Measurements from ENCODE around the gene PODN. TPM values are rescaled to one million over a fixed set of nuclear protein-coding genes. Genes with fewer than 3 reads are reported as not detected.

The PODN gene
- total RNA-seq, 1 donor from 2014 or later: not detected

GRCh38 chr1:53077599-53077965, 15.6 kb downstream of the PODN start:
- Mint-ChIP-seq H3K4me1 (no peaks in the 10 kb centered on the region), H3K9me3 (no peaks in the 10 kb centered on the region), H3K27ac (no peak overlapping the region), H3K4me3 (no peak overlapping the region), H3K27me3 (peaks cover 5% of the 10 kb centered on the region), H3K36me3 (ENCODE audit: low read depth) (no peaks in the 10 kb centered on the region)
- ChIA-PET CTCF (no interaction called here), POLR2A (no interaction called here)
- ATAC-seq (ENCODE audit: low read depth) (no peak), DNase-seq (no peak)
- TF ChIP-seq CTCF (IDR thresholded peaks at IDR 0.05): no peak
- intact Hi-C loops (cut with micrococcal nuclease): no loop called here

- POLR2A ChIA-PET: no interaction called here
- Mint-ChIP-seq H3K9me3 (no peaks in the 10 kb centered on the region), H3K27ac (no peak overlapping the region), H3K27me3 (peaks cover 5% of the 10 kb centered on the region), H3K4me1 (no peaks in the 10 kb centered on the region), H3K36me3 (ENCODE audit: low read depth) (no peaks in the 10 kb centered on the region), H3K4me3 (no peak overlapping the region)
- intact Hi-C loops (cut with micrococcal nuclease): no loop called here
- no peak for TF ChIP-seq CTCF (IDR thresholded peaks at IDR 0.05)
- DNase-seq (no peak), ATAC-seq (ENCODE audit: low read depth) (no peak)
- CTCF ChIA-PET: no interaction called here
Observed at GRCh38 chr1:53078333-53079101, 16.5 kb downstream of the PODN start.

GRCh38 chr1:53079251-53079650, 17.2 kb downstream of the PODN start:
- no peak overlapping the region for H3K27ac Mint-ChIP-seq
- H3K27me3 Mint-ChIP-seq: peaks cover 5% of the 10 kb centered on the region
- ChIA-PET POLR2A (no interaction called here), CTCF (no interaction called here)
- TF ChIP-seq CTCF (IDR thresholded peaks at IDR 0.05): no peak
- intact Hi-C loops (cut with micrococcal nuclease): no loop called here
- no peak for DNase-seq
- no peak for ATAC-seq (ENCODE audit: low read depth)
- no peaks in the 10 kb centered on the region for H3K9me3 Mint-ChIP-seq
- H3K4me1 Mint-ChIP-seq: no peaks in the 10 kb centered on the region
- H3K4me3 Mint-ChIP-seq: no peak overlapping the region
- H3K36me3 Mint-ChIP-seq (ENCODE audit: low read depth): no peaks in the 10 kb centered on the region

- intact Hi-C loops (cut with micrococcal nuclease): no loop called here
- DNase-seq (no peak), ATAC-seq (ENCODE audit: low read depth) (no peak)
- ChIA-PET CTCF (no interaction called here), POLR2A (interaction anchor here (0.7 kb wide), 1 partner anchor 67 kb away, joined by 4 read pairs; no protein-coding TSS in a partner anchor)
- Mint-ChIP-seq H3K36me3 (ENCODE audit: low read depth) (no peaks in the 10 kb centered on the region), H3K4me3 (no peak overlapping the region), H3K4me1 (no peaks in the 10 kb centered on the region), H3K27ac (no peak overlapping the region), H3K27me3 (peaks cover 4% of the 10 kb centered on the region), H3K9me3 (no peaks in the 10 kb centered on the region)
- TF ChIP-seq CTCF (IDR thresholded peaks at IDR 0.05): no peak
Observed at GRCh38 chr1:53080041-53080440, 18.0 kb downstream of the PODN start.

- Mint-ChIP-seq H3K4me3 (no peak overlapping the region), H3K27me3 (no peaks in the 10 kb centered on the region), H3K36me3 (ENCODE audit: low read depth) (no peaks in the 10 kb centered on the region), H3K4me1 (no peaks in the 10 kb centered on the region), H3K27ac (no peak overlapping the region), H3K9me3 (no peaks in the 10 kb centered on the region)
- DNase-seq (no peak), ATAC-seq (ENCODE audit: low read depth) (no peak)
- no peak for TF ChIP-seq CTCF (IDR thresholded peaks at IDR 0.05)
- ChIA-PET CTCF (no interaction called here), POLR2A (no interaction called here)
- intact Hi-C loops (cut with micrococcal nuclease): no loop called here
Observed at GRCh38 chr1:53080769-53081168, 18.8 kb downstream of the PODN start.

All from activated B cell treated with CpG ODN at 0.5 μM for 24 hours (primary cell).